NCI-H446 treated with DMSO at 0.1 percent for 48 hours (cell line): ENCODE results near the gene TBC1D22A.

Source experiments
- DNase-seq: peaks from one replicate; lab custom pipeline; 2025; lab: John Stamatoyannopoulos, UW

The TBC1D22A gene

GRCh38 chr22:47032956-47033647, 270.7 kb downstream of the TBC1D22A start:
- no peak for DNase-seq

DNA sequence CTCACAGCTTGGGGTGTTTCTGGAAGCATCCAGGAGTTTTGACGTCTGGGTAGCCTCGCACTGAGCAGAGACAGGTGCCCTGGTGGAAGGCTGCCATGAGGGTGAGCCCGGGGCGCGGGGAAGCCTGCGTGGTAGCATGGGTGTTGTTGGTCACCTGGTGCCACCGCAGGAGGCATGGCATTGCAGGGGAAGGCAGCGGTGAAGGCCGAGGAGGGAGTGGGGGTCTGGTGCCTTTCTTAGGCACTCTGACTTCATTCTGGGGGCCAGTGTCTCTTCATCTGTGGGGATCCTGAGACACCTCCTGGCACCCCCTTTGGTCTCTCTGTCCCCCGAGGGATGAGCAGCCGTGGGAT, 271.2 kb downstream of the TBC1D22A start:
- no peak for DNase-seq

GRCh38 chr22:47034076-47034808, 271.8 kb downstream of the TBC1D22A start:
- no peak for DNase-seq

DNA sequence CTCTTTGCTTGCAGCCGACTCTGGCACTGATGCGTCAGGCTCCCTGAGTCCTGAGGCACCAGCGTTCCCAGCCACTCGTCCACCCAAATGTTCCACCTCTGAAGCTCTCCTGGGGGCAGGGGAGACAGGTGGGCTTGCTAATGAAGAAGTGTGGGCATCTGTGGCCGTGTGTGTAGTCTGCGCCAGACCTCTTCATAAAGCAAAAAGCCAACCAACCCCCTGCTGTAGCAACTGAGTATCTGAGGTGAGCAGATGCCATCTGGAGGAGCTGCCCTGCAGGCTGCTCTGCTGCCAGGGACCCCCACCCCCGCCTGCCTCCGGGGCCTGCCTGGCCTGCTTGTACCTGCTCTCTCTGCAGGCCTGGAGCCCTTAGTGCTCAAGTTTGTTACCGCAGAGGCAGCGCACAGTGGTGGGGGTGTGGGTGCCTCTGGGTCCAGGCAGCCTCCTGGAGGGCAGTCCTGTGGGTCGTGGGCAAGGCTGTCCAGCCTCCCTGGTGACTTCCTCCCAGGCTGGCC, 272.5 kb downstream of the TBC1D22A start:
- peak; percentile 40 for DNase-seq

- no peak for DNase-seq
These were observed 273.0 kb downstream of the TBC1D22A start for GRCh38 chr22:47035425-47035881.

GRCh38 chr22:47036352-47036751, 273.9 kb downstream of the TBC1D22A start:
- DNase-seq = no peak

- DNase-seq = no peak
These were observed 274.6 kb downstream of the TBC1D22A start for GRCh38 chr22:47036936-47037485.

DNA sequence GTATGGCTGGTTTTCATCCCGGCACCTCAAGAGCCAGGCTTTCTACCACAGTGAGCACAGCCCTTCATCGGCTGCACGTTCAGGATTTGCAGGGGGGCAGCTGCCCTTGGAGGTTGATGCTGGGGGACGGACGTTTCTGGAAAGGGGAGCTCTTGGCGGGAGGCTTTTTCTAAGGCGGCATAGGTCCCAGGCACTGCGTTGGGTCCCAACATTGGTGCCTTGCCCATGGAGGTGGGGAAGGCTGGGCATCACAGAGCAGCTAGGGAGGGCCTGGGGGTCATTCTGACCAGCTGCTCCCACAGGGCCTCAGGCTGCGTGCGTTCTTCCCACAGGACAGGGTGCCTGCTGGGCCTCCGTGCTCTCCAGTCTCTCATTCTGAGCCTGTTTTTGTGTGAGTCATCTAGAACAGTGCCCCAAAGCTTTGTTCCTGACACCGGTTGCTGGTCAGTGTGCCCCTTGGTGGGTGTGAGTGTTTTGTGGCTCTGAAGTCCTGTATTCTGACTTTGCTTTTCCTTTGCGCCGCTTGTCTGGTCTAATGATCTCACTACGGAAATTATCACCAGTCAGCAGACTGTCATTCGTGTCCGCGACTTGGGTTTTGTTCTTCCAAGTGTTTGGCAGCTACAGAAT, 275.9 kb downstream of the TBC1D22A start:
- DNase-seq = no peak

- no peak for DNase-seq
These were observed 276.9 kb downstream of the TBC1D22A start for GRCh38 chr22:47039356-47039755.

- DNase-seq = no peak
These were observed 278.2 kb downstream of the TBC1D22A start for GRCh38 chr22:47040486-47041270.

- DNase-seq = no peak
These were observed 279.0 kb downstream of the TBC1D22A start for GRCh38 chr22:47041271-47042115.

DNA sequence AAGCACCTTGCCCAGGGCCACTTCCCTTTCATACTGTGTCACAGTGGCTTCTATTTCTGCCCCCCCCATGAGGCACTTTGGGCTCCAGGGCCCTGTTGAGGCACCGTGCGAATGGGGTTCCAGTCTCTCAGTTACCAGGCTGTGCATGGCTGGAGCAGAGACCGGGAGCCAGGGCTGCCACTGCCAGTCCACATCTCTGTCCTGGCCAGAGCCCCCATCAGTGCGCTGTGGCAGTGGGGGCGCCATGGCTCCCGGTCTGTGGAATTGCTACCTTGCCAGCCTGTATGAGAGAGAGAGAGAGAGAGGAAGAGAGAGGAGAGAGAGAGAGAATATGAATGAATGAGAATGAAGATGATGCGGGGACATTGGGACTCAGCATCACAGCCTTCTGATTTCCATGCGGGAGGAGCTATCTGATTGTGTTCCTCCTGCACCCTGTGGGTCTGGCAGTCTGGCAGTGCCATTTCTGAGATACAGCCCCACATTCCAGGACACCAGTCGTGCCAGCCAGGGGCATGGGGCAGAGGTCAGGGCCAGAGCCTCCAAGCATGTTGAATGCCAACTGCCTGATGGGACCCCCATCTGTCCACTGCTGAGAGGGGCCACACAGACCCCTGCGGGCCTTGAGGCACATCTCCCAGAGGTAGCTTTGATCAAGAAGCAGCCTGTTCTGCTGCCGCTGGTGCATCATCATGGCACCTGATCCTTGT, 279.8 kb downstream of the TBC1D22A start:
- DNase-seq = no peak

- DNase-seq = no peak
These were observed 280.5 kb downstream of the TBC1D22A start for GRCh38 chr22:47042861-47043496.

- DNase-seq = no peak
These were observed 281.6 kb downstream of the TBC1D22A start for GRCh38 chr22:47043835-47044721.

- DNase-seq = no peak
These were observed 282.5 kb downstream of the TBC1D22A start for GRCh38 chr22:47044722-47045535.

- no peak for DNase-seq
These were observed 283.4 kb downstream of the TBC1D22A start for GRCh38 chr22:47045691-47046410.

- no peak for DNase-seq
These were observed 284.1 kb downstream of the TBC1D22A start for GRCh38 chr22:47046411-47047065.
